Muscle layer of colon (tissue), 2 donors: Measurements from ENCODE around the gene LMOD1.
"Not testable (repeated sequence)": the region's sequence is repeated elsewhere in the genome, so short reads cannot be mapped to it uniquely, and the experiment has no call there.

Experiments used
- H3K27ac ChIP-seq: one replicate; pipeline ENCODE4 v1.7.0; 2013; ENCODE audit warnings: low read depth, mild to moderate bottlenecking, low read length, moderate library complexity
- H3K27me3 ChIP-seq, 2 donors: one replicate each; pipeline ENCODE4 v1.7.0; 2013; ENCODE audit warnings: low read length in 2 of 2, mild to moderate bottlenecking in 2 of 2; ENCODE audit not compliant: insufficient read depth in 2 of 2, control insufficient read depth in 1 of 2
- H3K36me3 ChIP-seq: one replicate; pipeline ENCODE4 v1.7.0; 2013; ENCODE audit warnings: mild to moderate bottlenecking, low read length; ENCODE audit not compliant: insufficient read depth
- H3K4me1 ChIP-seq: one replicate; pipeline ENCODE4 v1.7.0; 2013; ENCODE audit warnings: mild to moderate bottlenecking, low read length; ENCODE audit not compliant: insufficient read depth
- H3K4me3 ChIP-seq, 2 donors: one replicate each; pipeline ENCODE4 v1.7.0; 2013; ENCODE audit warnings: low read length in 2 of 2, low read depth in 1 of 2, mild to moderate bottlenecking in 1 of 2, moderate library complexity in 1 of 2
- H3K9ac ChIP-seq: one replicate; pipeline ENCODE4 v1.7.0; 2013; ENCODE audit warnings: low read length
- H3K9me3 ChIP-seq: one replicate; pipeline ENCODE4 v1.7.0; 2013; ENCODE audit warnings: mild to moderate bottlenecking, low read length
- donor health status: abdominal sarcoma.
- donor health status: Adenocarcinoma of cecum.

LMOD1 gene

DNA sequence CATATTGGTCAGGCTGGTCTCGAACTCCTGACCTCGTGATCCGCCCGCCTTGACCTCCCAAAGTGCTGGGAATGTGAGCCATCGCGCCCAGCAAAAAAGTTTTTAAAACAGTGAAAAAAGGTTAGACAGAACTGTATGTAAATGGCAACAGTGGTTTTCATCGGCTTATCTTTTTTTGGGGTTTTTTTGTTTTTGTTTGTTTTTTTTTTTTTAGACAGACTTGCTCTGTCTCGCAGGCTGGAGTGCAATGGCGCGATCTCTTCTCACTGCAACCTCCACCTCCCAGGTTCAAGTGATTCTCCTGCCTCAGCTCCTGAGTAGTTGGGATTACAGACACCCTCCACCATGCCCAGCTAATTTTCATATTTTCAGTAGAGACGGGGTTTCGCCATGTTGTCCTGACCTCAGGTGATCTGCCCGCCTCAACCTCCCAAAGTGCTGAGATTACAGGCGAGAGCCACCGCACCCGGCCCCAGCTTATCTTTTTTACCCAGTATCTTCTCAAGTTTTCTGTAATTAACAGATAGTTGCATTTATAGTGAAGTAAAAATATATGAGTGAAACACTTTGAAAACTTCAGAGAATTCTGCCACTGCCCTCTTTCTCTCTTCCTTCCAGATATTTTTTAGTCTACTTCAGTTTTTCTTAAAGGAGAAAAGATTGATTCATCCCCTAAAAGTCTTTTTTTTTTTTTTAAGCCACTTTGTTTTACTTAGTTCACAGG is 22.0 kb upstream of the LMOD1 start:
- H3K9ac ChIP-seq, result no peak overlapping the region
- peaks cover 4% of the 10 kb centered on the region for H3K4me1 ChIP-seq
- no peaks in the 10 kb centered on the region for H3K9me3 ChIP-seq
- H3K27ac ChIP-seq, result no peak overlapping the region
- H3K27me3 ChIP-seq, result no peaks in the 10 kb centered on the region
- peaks cover 47% of the 10 kb centered on the region for H3K36me3 ChIP-seq
- H3K4me3 ChIP-seq, result no peak overlapping the region

GRCh38 chr1:201966171-201966570 is 19.8 kb upstream of the LMOD1 start:
- Histone ChIP-seq H3K4me3 (no peak overlapping the region), H3K4me1 (no peaks in the 10 kb centered on the region), H3K27me3 (no peaks in the 10 kb centered on the region), H3K27ac (no peak overlapping the region), H3K36me3 (peaks cover 68% of the 10 kb centered on the region), H3K9me3 (no peaks in the 10 kb centered on the region), H3K9ac (no peak overlapping the region)

DNA sequence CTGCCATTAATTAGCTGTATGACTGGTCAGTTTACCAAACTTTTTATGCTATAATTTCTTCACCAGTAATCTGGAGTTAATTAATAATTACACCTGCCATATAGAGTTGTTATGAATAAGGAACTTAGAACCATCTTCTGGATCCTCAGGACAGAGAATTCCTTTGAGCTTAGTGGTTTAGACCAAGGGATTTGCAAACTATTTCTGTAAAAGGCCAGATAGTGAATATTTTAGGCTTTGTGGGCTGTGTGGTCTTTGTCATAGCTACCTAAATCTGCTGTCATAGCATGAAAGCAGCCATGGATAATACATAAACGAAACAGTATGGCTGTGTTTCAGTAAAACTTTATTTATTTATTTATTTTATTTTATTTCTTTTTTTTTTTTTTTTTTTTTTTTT is 17.9 kb upstream of the LMOD1 start:
- H3K9ac ChIP-seq, result no peak overlapping the region
- no peak overlapping the region for H3K27ac ChIP-seq
- H3K4me3 ChIP-seq, result no peak overlapping the region
- no peaks in the 10 kb centered on the region for H3K4me1 ChIP-seq
- no peaks in the 10 kb centered on the region for H3K9me3 ChIP-seq
- H3K27me3 ChIP-seq, result no peaks in the 10 kb centered on the region
- H3K36me3 ChIP-seq, result peaks cover 60% of the 10 kb centered on the region

DNA sequence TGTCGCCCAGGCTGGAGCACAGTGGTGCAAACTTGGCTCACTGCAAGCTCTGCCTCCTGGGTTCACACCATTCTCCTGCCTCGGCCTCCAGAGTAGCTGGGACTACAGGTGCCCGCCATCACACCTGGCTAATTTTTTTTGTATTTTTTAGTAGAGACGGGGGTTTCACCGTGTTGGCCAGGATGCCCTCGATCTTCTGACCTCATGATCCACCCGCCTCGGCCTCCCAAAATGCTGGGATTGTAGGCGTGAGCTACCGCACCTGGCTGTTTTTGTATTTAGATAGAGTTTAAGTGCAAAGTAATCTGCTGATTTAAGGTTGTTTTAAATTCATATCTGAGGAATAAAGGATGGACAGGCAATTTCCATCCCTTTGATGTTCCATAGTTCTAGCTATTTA is 16.0 kb upstream of the LMOD1 start:
- H3K27me3 ChIP-seq, H3K9me3 ChIP-seq, H3K4me1 ChIP-seq, H3K27ac ChIP-seq, H3K4me3 ChIP-seq, H3K9ac ChIP-seq: not testable (repeated sequence)
- H3K36me3 ChIP-seq, result peaks cover 70% of the 10 kb centered on the region

DNA sequence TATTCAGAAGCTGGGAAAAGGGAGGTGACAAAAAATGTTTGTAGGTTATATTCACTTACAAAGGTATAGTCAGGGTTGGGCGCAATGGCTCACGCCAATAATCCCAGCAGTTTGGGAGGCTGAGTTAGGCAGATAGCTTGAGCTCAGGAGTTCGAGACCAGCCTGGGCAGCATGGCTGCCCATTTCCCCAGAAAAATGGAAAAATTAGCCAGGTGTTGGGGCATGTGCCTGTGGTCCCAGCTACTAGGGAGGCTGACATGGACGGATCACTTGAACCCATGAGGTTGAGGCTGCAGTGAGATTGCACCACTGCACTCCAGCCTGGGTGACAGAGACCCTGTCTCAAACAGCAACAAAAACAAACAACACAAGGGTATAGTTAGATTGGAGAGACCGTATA is 12.0 kb upstream of the LMOD1 start:
- no peaks in the 10 kb centered on the region for H3K27me3 ChIP-seq
- no peak overlapping the region for H3K9ac ChIP-seq
- H3K36me3 ChIP-seq, result peaks cover 49% of the 10 kb centered on the region
- H3K4me1 ChIP-seq, result peaks cover 17% of the 10 kb centered on the region
- H3K27ac ChIP-seq, result no peak overlapping the region
- no peaks in the 10 kb centered on the region for H3K9me3 ChIP-seq
- no peak overlapping the region for H3K4me3 ChIP-seq

GRCh38 chr1:201955729-201956143 is 9.4 kb upstream of the LMOD1 start:
- Histone ChIP-seq H3K9me3 (no peaks in the 10 kb centered on the region), H3K4me3 (peak overlapping the region; percentile 96 to 99), H3K27ac (peak overlapping the region; percentile 89), H3K9ac (peak overlapping the region; percentile 71), H3K36me3 (peaks cover 26% of the 10 kb centered on the region), H3K4me1 (peaks cover 17% of the 10 kb centered on the region), H3K27me3 (no peaks in the 10 kb centered on the region)

GRCh38 chr1:201955009-201955728 is 8.8 kb upstream of the LMOD1 start, which contains the start of gene TIMM17A:
TIMM17A (plus strand) TSS chr1:201955503; CDS start chr1:201955527, 24 bp downstream.
- peak within 1 kb of the TSS; percentile 96 to 99 for H3K4me3 ChIP-seq

DNA sequence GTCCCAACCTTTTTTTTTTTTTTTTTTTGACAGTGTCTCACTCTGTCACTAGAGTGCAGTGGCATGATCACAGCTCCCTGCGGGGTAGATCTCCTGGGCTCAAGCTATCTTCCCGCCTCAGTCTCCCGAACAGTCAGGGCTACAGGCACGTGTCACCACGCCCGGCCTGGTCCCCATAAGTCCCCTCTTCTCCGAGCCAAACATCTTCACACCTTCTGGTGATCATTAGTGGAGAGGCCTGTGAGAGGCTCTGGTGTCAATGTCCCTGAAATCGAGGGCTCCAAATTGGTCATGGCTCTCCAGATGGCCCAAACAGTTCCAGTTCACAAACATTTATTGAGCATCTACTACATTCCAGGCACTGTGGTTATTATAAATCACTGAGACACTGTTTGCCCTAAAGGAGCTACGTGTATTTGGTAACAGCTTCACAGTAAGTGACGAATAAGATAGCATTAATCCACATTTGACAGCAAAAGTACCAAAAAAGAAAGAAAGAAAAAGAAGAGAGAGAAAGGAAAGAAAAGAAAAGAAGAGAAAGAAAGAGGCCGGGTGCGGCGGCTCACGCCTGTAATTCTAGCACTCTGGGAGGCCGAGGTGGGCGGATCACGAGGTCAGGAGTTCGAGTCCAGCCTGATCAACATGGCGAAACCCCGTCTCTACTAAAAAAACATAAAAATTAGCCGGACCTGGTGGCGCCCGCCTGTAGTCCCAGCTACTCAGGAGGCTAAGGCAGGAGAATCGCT is 8.1 kb upstream of the LMOD1 start:
- Histone ChIP-seq H3K9me3 (no peaks in the 10 kb centered on the region), H3K27ac (peak overlapping the region; percentile 89), H3K9ac (peak overlapping the region; percentile 71)

More at GRCh38 chr1:201955009-201955728, 8.8 kb upstream of the LMOD1 start, which contains the start of gene TIMM17A:
- Histone ChIP-seq H3K36me3 (peaks cover 22% of the 10 kb centered on the region), H3K4me1 (peaks cover 17% of the 10 kb centered on the region), H3K9me3 (no peaks in the 10 kb centered on the region), H3K27ac (peak within 1 kb of the TSS; percentile 89), H3K9ac (peak within 1 kb of the TSS; percentile 71), H3K27me3 (no peaks in the 10 kb centered on the region)

GRCh38 chr1:201949491-201949890 is 3.1 kb upstream of the LMOD1 start:
- Histone ChIP-seq H3K4me1 (peaks cover 9% of the 10 kb centered on the region), H3K36me3 (no peaks in the 10 kb centered on the region), H3K9ac (no peak overlapping the region), H3K27ac (no peak overlapping the region), H3K4me3 (no peak overlapping the region), H3K9me3 (no peaks in the 10 kb centered on the region), H3K27me3 (no peaks in the 10 kb centered on the region)

More for the DNA sequence above, 8.1 kb upstream of the LMOD1 start:
- Histone ChIP-seq H3K27me3 (no peaks in the 10 kb centered on the region), H3K36me3 (peaks cover 22% of the 10 kb centered on the region), H3K4me3 (peak overlapping the region; percentile 96 to 99), H3K4me1 (peaks cover 17% of the 10 kb centered on the region)

DNA sequence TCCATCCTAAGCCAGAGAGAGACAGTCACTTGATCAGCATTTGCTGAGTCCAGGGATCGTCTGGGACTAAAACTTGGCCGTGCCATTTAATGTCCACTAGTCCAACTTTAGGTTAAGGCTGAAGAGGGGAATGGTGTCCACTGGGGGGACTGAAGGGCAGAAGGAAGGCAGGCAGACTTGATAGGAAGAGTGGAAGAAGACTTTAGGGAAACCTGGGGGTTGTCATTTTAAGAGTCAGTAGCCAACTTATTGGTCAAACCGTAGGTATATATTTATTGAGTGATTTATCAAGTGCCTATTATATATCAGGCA is 1.3 kb upstream of the LMOD1 start:
- Histone ChIP-seq H3K4me1 (peaks cover 7% of the 10 kb centered on the region), H3K9ac (peak overlapping the region; percentile 17), H3K4me3 (peak overlapping the region in 1 of 2 donors; percentile 90), H3K27ac (peak overlapping the region; percentile 84), H3K27me3 (no peaks in the 10 kb centered on the region), H3K9me3 (no peaks in the 10 kb centered on the region), H3K36me3 (peaks cover 13% of the 10 kb centered on the region)

DNA sequence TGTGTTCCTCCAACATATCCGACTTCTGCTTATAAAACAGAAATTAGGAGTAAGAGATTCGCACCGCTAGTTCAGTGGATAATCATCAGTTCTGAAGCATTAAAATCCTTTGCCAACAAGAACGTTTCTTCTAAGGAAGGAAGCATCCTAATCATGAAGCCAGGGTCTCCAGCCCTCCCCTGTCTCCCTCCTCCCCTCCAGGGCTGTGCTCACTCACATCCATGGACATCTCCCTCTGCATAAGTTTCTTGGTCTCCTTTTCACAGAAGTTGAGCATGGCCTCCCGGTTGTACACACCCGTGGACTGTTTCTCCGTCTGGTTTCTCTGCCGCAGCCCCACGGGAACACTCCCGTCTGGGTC is 505 bp downstream of the LMOD1 start:
- Histone ChIP-seq H3K9me3 (no peaks in the 10 kb centered on the region), H3K4me3 (peak overlapping the region; percentile 70 to 90), H3K9ac (peak overlapping the region; percentile 97), H3K4me1 (peaks cover 7% of the 10 kb centered on the region), H3K27me3 (no peaks in the 10 kb centered on the region), H3K36me3 (peaks cover 13% of the 10 kb centered on the region), H3K27ac (peak overlapping the region; percentile 77)
